Natural killer cell (primary cell): ENCODE results near the gene PASK. TPM values are rescaled to one million over a fixed set of nuclear protein-coding genes. Genes with fewer than 3 reads are reported as not detected.

ENCODE experiments used
- ATAC-seq, 3 donors: fragments of 150-1000 bp in 2 of 3; fragments of 200-7000 bp in 1 of 3; cut with Tn5 transposase; 1 replicate in 1 of 3; 2 replicates in 2 of 3; pipeline ENCODE4 v1.10.0; 2021; ENCODE audit warnings: mild to moderate bottlenecking in 2 of 3, moderate library complexity in 2 of 3
- DNase-seq, 2 donors: peaks; one replicate each; pipeline versions ENCODE4 v3.0.0 to v3.0.0-alpha.2; 2013 to 2021; ENCODE audit warnings: mixed read lengths in 1 of 2
- H3K27ac ChIP-seq: one replicate; pipeline ENCODE4 v1.5.1; 2013; ENCODE audit warnings: mild to moderate bottlenecking, low read length
- H3K27me3 ChIP-seq: one replicate; pipeline ENCODE4 v1.6.1; 2013; ENCODE audit warnings: low read length; ENCODE audit not compliant: control insufficient read depth, insufficient read depth
- H3K36me3 ChIP-seq: one replicate; pipeline ENCODE4 v1.6.1; 2013; ENCODE audit warnings: low read length; ENCODE audit not compliant: control insufficient read depth, insufficient read depth
- H3K4me1 ChIP-seq: one replicate; pipeline ENCODE4 v1.6.1; 2013; ENCODE audit warnings: low read length; ENCODE audit not compliant: control insufficient read depth, insufficient read depth
- H3K4me3 ChIP-seq: one replicate; pipeline ENCODE4 v1.5.1; 2013; ENCODE audit warnings: low read length
- H3K9me3 ChIP-seq: one replicate; pipeline ENCODE4 v1.6.1; 2013; ENCODE audit warnings: low read length; ENCODE audit not compliant: control insufficient read depth, insufficient read depth
- H3K27ac Mint-ChIP-seq, 2 donors: one replicate each; pipeline ENCODE4 v1.8.0; 2022; ENCODE audit warnings: mild to moderate bottlenecking in 2 of 2, mixed read lengths in 2 of 2, moderate library complexity in 1 of 2
- H3K27me3 Mint-ChIP-seq, 2 donors: one replicate each; pipeline ENCODE4 v1.8.0; 2022; ENCODE audit warnings: low read depth in 2 of 2, mixed read lengths in 2 of 2
- H3K36me3 Mint-ChIP-seq: one replicate; pipeline ENCODE4 v1.8.0; 2022; ENCODE audit warnings: mixed read lengths
- H3K4me1 Mint-ChIP-seq, 2 donors: one replicate each; pipeline ENCODE4 v1.8.0; 2022; ENCODE audit warnings: mixed read lengths in 2 of 2
- H3K4me3 Mint-ChIP-seq: one replicate; pipeline ENCODE4 v1.8.0; 2022; ENCODE audit warnings: mild to moderate bottlenecking, moderate library complexity, mixed read lengths
- H3K9me3 Mint-ChIP-seq, 2 donors: one replicate each; pipeline ENCODE4 v1.8.0; 2022; ENCODE audit warnings: mixed read lengths in 2 of 2
- CTCF ChIP-seq: fragments of 200-600 bp; IDR thresholded peaks from one replicate; pipeline ENCODE4 v1.8.0; 2022; ENCODE audit warnings: antibody characterized with exemption
- WGBS: methylation state at CpG from one replicate; pipeline ENCODE4 v1.1.7; 2013; ENCODE audit warnings: missing lambda C conversion rate; ENCODE audit not compliant: insufficient coverage; 5-methylcytosine and 5-hydroxymethylcytosine counted together
- intact Hi-C: fragments of 100-400 bp; cut with micrococcal nuclease; formaldehyde crosslinking; loops from one replicate; pipeline ENCODE4 v1.14.2; 2022
- total RNA-seq, 4 donors: library from RNA; stranded (reverse); fragments of 120-200 nt in 1 of 4; gene quantifications; one replicate each; pipeline versions ENCODE4 v1.2.3 to v1.2.4, GENCODE V29; 2013 to 2022

Gene PASK
- total RNA-seq, 3 donors from 2014 or later (not counting 1 experiment from before 2014, with no cell fraction given): 27.9 to 45.2 (median 36.2) TPM

- ATAC-seq (no peak), DNase-seq (no peak)
- no peak for TF ChIP-seq CTCF
- no peak overlapping the region for H3K4me3 Mint-ChIP-seq
- Histone ChIP-seq H3K36me3 (peaks cover 2% of the 10 kb centered on the region), H3K4me3 (no peak overlapping the region), H3K4me1 (no peaks in the 10 kb centered on the region), H3K9me3 (no peaks in the 10 kb centered on the region), H3K27me3 (no peaks in the 10 kb centered on the region), H3K27ac (no peak overlapping the region)
- H3K9me3 Mint-ChIP-seq: no peaks in the 10 kb centered on the region
- 92% methylated on average over 26 of the region's 26 CpGs for WGBS
- peaks cover 0 to 7% of the 10 kb centered on the region in 2 donors for H3K4me1 Mint-ChIP-seq
- H3K27me3 Mint-ChIP-seq: peaks cover 0 to 3% of the 10 kb centered on the region in 2 donors
- H3K27ac Mint-ChIP-seq: no peak overlapping the region
- no peaks in the 10 kb centered on the region for H3K36me3 Mint-ChIP-seq
- intact Hi-C loops: no loop called here
Observed at GRCh38 chr2:241069821-241070281, 79.4 kb downstream of the PASK start.

- peaks cover 3% of the 10 kb centered on the region for H3K4me1 ChIP-seq
- H3K9me3 ChIP-seq: no peaks in the 10 kb centered on the region
- H3K4me3 ChIP-seq: no peak overlapping the region
- ATAC-seq: no peak
- no peak overlapping the region for H3K27ac ChIP-seq
- TF ChIP-seq CTCF: no peak
- H3K27me3 ChIP-seq: no peaks in the 10 kb centered on the region
- 92% methylated on average over 28 of the region's 28 CpGs for WGBS
- no peaks in the 10 kb centered on the region for H3K36me3 ChIP-seq
- H3K4me3 Mint-ChIP-seq: no peak overlapping the region
- no peaks in the 10 kb centered on the region for H3K9me3 Mint-ChIP-seq
- no peaks in the 10 kb centered on the region for H3K36me3 Mint-ChIP-seq
- no peak overlapping the region for H3K27ac Mint-ChIP-seq
- intact Hi-C loops: no loop called here
- DNase-seq: no peak
- peaks cover 0 to 10% of the 10 kb centered on the region in 2 donors for H3K4me1 Mint-ChIP-seq
- peaks cover 0 to 3% of the 10 kb centered on the region in 2 donors for H3K27me3 Mint-ChIP-seq
Observed at GRCh38 chr2:241068942-241069810, 80.1 kb downstream of the PASK start.

GRCh38 chr2:241068136-241068941, 80.9 kb downstream of the PASK start:
- 86% methylated on average over 25 of the region's 25 CpGs for WGBS
- H3K27me3 Mint-ChIP-seq: peaks cover 0 to 3% of the 10 kb centered on the region in 2 donors
- ATAC-seq: no peak
- no peaks in the 10 kb centered on the region for H3K36me3 ChIP-seq
- no peak overlapping the region for H3K27ac Mint-ChIP-seq
- DNase-seq: no peak
- H3K9me3 ChIP-seq: no peaks in the 10 kb centered on the region
- no peak overlapping the region for H3K4me3 Mint-ChIP-seq
- H3K4me3 ChIP-seq: no peak overlapping the region
- H3K36me3 Mint-ChIP-seq: no peaks in the 10 kb centered on the region
- intact Hi-C loops: no loop called here
- H3K4me1 Mint-ChIP-seq: peaks cover 0 to 11% of the 10 kb centered on the region in 2 donors
- H3K27ac ChIP-seq: no peak overlapping the region
- no peak for TF ChIP-seq CTCF
- no peaks in the 10 kb centered on the region for H3K27me3 ChIP-seq
- peaks cover 6% of the 10 kb centered on the region for H3K4me1 ChIP-seq
- H3K9me3 Mint-ChIP-seq: no peaks in the 10 kb centered on the region
